G401.6 (cell line): Measurements from ENCODE around the gene DLG1.
A peak's percentile ranks its signal among the peaks of the same experiment; 100 is the strongest.
"Not testable (repeated sequence)": the region's sequence is repeated elsewhere in the genome, so short reads cannot be mapped to it uniquely, and the experiment has no call there.

Experiments used
- FAIRE-seq: peaks from 2 replicates; lab custom pipeline; 2012; peaks lifted over from hg19 to GRCh38; lab: Jason Lieb, UNC

DLG1 gene

DNA sequence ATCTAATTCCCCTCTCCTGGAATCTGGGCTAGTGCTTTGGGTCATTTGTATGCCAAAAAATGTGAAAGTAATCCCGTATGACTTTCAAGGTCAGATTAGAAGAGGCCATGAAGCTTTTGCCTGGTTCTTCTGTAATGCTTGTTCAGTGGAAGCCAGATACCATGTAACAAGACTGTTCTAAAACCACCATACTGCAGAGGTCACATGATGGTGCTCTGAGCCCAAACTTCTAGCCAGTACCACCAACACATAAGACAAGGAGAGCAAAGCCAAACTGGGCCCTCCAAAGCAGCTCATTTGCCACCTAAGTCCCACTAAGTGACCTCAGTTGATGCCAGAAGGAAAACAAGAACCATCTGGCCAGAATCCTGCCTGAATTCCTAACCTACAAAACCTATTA lies 204.5 kb downstream of the DLG1 start:
- FAIRE-seq, result no peak

DNA sequence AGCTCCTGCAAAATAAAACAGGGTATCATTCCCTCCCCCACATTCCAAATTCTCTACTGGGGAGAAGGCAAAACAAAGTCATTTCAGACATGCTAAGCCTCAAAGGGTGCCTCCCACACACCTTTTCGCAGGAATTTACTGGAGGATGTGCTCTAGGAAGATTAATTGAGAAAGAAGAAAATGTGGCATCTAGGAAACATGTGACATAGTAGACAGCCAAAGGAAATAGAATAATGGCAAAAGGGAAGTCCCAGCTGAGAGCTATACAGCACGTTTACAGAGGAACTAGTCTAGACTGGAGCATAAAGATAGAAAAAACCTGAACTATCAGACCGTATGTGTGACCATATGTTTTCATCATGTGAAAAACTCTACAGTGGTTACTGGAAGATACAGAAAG lies 210.0 kb downstream of the DLG1 start:
- no peak for FAIRE-seq

DNA sequence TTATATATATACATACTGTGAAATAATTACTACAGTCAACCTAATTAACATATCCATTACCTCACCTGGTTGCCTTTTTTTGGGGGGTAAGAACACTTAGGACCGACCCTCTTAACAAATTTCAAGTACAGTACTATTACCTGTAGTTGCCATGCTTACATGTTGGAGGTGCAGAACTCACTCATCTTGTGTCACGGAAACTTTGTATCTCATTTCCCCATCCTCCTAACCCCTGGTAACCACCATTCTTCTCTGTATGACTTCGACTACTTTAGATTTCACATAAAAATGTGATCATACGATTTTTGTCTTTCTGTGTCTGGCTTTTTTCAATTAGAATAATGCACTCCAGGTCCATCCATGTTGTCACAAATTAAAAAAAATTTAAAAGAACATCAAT lies 213.3 kb downstream of the DLG1 start:
- FAIRE-seq, result no peak

DNA sequence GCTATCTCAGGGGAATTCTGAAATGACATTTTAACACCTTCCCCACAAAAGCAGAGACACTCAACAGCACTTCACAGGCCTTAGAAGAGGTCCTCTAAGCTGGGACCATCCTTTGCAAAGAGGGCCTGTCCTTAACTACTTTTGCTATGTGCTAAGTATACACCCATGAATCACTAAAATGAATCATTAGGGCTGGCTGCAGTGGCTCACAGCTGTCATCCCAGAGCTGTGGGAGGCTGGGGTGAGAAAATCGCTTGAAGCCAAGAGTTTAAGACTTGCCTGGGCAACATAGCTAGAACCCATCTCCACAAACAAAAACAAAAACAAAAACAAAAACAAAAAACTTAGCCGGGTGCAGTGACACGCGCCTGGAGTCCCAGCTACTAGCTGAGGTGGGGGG lies 214.9 kb downstream of the DLG1 start:
- no peak for FAIRE-seq

DNA sequence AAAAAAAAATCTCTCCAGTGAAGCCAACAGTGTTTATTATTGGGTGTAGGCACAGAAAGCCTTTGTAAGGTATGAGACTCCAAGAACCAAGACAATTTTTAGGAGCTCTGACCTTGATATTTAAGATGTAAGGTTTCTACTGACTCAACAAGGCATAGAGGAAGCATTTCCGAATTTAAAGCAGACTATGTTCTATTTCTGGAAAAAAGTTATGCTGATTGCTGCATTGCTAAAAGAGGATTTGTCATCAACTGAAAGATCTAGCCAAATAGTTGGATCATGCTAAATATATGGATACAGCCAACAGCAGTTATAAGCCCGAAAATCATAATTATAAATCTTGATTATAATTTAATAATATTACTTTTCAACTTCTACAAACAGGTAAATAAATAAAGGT lies 215.5 kb downstream of the DLG1 start:
- FAIRE-seq, result peak; percentile 3

DNA sequence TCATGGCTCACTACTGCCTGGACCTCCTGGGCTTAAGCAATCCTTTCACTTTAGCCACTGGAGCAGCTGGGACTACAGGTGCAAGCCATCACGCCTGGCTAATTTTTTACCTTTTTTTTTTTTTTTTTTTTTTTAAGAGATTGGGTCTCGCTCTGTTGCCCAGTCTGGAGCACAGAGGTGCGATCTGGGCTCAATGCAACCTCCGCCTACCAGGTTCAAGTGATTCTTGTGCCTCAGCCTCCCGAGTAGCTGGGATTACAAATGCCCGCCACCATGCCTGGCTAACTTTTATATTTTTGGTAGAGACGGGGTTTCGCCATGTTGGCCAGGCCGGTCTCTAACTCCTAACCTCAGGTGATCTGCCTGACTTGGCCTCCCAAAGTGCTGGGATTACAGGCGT lies 218.1 kb downstream of the DLG1 start:
- FAIRE-seq, result no peak

DNA sequence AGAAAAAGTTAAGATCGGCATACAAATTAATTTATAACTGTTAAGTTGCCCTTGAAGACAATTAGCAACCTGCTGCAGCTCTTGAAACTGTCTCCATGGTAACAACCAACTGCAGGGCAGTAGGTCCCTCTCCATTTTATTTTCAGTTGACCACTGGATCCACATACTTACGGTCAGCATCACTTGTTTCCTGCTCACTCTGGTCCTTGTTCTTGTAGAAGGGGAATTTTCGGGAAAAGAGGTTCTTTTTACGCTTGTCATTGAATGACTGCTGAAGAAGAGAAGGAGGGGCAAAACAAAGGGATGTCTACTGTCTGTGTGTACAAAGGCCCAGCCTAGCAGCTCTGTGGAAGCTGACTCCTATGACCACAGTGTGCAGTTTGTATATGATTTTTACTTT lies 222.0 kb downstream of the DLG1 start:
- no peak for FAIRE-seq

DNA sequence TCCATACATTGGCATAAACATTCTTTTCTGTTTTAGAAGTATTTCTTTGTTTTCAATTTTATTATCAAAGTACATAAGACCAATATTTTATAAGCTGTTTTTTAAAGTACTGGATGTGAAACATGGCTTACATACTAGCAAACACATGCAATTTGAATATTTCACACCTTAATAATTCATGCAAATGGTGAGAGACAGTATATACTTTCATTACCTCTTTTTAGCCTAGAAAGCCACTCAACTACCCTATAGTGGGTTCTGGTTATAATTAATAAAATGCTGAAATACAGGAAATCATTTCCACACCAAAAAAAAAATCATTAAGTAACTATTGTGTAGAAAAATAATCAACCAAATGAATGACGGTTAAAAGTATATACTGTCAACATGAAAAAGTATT lies 230.3 kb downstream of the DLG1 start:
- peak; percentile 3 for FAIRE-seq

DNA sequence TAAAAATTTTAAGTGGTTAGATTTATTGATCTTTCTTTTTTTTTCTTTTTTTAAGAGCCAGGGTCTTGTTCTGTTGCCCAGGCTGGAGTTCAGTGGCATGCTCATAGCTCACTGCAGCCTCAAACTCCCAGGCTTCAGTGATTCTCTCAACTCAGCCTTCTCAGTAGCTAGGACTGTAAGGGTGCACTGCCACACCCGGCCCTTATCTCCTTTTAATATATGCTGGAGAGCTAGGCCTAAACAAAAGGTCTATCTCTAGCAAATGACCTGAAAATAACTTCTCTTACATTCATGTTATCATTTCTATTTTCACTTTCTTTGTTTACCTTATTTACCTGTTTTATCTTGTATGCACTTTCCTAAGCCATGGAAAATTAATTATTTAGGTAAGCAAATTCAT lies 233.6 kb downstream of the DLG1 start:
- FAIRE-seq, result no peak

DNA sequence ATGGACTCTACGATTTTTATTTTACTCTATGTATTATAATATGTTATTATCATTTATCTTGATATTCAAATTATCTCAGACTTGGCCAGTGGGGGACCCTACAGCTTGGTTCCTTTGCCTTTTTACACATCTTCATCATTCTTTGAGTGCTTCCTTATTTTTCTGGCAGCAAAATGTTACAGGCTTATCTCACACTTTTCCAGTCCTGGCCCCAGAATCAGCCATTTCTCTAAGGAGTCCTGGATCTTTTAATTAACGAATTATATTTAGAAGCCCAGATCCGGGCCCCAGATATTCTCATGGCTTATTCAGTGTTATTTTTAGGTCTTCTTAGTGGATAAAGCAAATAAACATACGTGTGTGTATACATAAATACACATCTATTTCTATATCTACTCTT lies 236.0 kb downstream of the DLG1 start:
- FAIRE-seq, result no peak

DNA sequence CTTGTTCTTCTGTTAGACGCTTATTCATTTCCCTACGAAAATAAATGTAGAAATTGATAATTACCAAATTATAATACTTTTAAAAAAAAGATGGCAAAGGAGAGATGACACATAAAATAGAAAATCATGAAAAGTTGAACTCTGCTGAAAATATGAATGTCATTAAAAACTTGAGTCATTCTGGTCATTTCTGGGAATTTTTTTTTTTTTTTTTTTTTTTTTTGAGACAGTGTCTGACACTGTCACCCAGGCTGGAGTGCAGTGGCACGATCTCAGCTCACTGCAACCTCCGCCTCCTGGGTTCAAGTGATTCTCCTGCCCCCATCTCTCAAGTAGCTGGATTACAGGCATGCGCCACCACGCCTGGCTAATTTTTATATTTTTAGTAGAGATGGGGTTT lies 246.8 kb downstream of the DLG1 start:
- FAIRE-seq, result not testable (repeated sequence)

DNA sequence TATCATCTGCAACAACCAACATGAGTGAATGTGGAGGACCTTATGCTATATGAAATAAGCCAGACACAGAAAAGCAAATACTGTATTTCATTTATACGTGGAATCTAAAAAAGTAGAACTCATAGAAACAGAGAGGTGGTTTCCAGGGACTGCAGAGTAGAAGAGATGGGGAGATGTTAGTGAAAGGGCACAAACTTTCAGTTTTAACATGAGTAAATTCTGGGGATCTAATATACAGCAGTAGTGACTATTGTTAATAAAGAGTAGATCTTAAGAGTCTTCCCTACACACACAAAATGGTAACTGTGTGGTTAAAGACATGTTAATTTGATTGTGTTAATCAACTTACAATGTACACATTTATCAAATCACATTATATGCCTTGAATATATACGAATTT lies 247.9 kb downstream of the DLG1 start:
- FAIRE-seq, result no peak

DNA sequence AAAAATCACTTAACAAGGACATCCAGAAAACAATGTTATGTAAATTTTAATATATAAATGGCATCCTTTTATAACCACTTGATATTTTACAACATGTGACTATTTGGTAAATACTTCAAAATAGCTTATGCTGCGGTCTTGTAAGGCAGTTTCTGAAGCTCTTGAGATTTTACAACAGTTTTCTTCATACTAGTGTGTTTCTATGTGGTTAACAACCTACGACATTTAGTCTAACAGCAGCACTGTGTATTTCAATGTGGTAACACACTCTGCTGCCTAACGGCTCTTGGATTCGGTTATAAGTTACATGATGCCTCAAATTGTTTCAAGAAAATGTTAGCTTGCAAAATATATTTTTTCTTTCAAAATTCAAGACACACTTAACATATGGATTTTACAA lies 255.9 kb downstream of the DLG1 start:
- FAIRE-seq, result peak; percentile 27

DNA sequence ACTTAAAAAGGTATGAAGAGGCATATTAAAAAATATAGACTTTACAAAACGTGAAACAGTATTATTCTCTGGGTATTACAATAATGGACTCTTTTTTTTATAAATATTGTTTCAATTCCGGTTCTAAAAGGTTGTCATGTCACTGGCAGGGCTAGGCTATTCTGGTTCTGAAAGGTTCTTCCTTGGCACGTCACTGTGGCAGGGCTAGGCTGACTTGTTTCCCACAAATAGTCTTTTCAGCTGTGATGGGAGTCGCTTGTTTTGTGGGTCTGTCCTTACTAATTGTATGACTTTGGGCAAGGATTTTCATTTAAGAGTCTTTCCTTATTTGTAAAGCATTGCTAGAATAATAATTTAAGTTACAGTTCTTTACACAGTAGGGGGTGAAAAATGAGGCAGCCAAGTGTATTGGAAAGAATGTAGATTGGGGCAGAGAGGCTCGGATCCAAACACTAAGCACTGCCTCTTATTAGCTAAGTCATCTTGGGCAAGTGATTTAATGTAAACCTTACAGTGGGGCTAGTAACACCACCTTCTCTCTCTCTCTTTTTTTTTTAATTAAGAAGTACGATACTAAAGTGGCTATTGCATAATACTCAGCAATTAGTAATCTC lies 256.4 kb downstream of the DLG1 start:
- no peak for FAIRE-seq

DNA sequence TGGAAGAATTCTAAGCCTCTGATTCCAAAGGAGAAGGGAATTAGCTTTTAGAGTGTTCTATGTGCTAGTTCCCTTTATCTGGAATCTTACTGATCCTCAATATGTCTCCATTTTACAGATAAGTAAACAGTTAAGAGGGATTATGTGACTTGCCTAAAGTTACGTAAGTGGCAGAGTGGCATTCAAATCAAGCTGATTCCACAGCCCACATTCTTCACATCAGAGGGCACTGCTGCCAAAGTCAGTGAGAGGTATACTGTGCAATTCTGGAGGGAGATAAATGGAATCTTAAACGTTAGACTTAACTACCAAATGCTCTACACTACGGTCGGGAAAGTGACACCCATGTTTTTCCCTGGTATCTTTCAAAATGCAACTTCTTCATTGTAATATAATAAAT lies 257.8 kb downstream of the DLG1 start:
- FAIRE-seq, result no peak

DNA sequence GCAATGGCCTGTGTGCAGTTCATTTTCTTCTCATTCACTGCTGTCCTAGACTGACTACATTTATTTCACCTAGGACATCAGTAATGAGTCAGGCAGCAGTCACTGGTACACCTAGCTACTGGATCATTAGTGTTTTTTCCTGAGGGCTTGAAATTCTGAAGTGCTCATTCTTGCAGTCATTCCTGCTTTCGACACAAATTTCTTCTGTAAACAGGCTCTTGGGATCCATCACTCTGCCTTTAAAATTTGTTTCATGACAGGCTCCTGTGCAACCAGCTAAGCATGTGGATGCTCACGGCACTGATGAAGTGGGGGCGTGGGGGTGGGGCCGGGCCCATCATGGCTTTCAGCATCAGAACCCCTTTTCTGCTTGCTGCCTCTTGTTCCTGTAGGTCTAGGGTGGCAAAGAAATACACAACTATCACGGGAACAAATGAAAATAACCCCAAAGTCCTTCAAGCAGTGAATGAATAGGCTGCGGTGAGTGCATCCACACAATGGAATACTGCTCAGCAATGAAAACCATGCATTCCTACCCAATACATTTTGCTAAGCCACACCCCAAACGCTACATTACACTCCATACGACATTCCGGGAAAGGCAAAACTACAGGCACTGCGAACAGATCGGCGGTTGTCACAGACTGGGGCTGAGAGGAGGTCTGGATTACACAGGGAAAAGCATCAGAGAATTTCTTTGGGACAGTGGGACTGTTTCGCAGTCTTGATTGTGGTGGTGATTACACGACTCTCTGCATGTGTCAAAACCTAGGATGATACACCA lies 259.5 kb downstream of the DLG1 start:
- FAIRE-seq, result no peak

DNA sequence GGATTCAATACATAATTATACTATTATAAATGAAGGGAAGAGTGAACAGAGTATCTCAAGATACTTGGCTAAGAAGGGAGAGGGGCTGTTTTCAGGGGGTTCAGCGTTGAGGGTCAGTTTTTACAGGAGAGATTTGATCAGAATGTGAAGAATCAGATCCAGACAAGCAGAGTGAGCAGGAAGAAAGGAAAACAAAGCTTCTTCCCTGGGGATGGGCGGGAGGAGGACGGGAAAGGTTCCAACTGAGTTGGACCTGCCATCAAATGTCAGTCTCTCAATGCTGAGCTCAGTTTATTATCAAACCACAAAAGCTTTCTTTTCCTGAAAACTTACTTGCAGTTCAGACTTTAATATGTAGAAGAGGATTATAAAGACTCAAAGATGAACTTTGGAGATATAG lies 262.8 kb downstream of the DLG1 start:
- FAIRE-seq, result no peak

DNA sequence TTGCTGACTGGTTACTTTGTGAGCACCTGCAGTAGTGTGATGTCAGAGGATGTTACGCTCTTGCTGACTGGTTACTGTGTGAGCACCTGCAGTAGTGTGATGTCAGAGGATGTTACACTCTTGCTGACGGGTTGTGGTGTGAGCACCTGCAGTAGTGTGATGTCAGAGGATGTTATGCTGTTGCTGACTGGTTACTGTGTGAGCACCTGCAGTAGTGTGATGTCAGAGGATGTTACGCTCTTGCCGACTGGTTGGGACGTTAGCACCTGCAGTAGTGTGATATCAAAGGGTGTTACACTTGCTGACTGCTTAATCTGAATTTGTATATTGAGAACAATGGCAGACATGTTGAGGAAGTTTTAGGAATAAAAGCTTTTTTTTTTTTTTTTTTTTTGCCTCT lies 263.6 kb downstream of the DLG1 start:
- FAIRE-seq, result not testable (repeated sequence)

DNA sequence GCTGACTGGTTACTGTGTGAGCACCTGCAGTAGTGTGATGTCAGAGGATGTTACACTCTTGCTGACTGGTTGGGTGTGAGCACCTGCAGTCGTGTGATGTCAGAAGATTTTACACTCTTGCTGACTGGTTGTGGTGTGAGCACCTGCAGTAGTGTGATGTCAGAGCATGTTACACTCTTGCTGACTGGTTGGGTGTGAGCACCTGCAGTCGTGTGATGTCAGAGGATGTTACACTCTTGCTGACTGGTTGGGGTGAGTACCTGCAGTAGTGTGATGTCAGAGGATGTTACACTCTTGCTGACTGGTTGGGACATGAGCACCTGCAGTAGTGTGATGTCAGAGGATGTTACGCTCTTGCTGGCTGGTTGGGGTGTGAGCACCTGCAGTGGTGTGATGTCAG lies 264.6 kb downstream of the DLG1 start:
- not testable (repeated sequence) for FAIRE-seq

DNA sequence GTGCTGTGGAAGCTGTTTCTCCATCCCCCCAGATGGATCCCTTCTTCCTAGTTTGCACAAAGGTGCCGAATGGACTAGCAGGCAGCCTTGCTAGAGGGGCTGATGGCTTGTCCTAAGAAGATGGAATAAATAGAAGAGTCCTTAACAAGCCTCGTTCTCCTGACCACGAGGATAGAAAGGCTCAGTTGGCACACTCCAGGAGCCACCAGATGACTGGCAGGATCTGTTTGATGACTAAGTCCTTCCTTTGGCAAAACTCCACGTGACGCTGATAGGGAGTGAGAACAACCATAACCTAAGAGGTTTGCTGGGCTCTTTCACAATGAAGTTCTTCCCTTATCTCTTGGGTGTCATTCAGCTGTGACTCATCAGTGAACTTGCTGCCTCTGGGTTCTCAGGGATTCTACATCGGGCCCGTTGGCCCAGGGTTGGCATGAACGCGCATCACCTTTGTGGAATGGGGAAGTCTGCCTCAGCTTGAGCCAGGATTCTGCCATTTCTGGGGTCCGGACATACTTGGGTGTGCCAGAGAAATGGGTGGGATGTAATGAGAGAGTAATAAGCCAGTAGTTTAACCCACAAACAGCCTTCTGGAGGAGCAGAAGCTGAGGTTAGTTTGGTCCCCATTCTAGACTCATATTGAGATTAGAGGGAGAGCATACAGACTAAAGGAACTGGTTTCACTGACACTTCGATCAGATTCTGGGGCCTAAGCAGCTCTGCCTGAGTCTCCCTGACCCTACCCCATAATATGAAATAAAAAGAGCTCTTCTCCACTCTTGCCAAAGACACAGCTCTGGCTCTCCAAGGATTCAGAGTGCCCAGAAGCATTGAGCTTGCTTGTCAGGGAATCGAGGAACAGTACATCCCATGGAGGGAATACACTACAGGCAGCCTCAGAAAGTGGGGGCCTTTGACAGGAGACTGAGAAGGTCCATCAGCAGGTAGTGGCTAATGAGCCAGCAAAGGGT lies 266.8 kb downstream of the DLG1 start:
- no peak for FAIRE-seq

DNA sequence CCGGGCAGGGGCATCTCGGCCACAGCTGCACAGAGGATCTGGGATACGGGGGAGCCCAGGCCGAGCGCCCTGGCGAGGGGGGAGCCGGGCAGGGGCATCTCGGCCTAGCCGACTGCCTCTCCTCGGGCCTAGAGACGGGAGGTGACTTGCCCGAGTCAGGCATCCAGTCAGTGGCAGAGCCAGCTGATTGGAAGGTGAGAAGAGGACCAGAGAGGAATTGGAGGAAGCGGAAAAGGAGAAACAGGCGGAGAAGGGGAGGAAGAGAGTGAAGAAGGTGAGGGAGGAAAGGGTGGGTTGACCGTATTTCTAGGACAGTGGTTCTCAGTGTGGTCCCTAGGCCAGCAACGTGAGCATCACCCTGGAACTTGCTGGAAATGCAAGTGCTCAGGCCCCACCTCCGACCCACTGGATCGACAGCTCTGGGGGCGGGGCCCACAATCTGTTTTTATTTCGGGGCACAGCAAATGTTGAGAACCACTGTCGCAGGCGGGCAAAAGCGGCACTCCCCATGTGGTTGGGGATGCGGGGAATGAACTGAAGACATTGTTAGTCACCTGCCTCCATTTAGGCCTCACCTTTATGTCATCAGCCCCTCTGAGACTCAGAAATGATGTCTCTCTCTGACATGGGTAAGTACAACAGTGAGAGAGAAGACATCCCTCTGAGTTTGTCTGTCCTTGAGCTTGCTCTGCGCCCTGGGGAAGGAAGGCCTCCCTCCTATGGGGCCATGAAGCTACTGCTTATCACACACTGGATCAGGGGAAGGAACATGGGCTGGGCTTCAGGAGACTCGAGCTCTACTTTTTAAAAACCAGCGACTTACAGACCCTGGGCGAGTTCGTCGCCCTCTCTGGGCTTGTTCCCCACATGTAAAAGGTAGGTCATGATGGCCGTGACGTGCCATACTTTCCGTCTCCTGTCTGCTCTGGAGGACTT lies 267.8 kb downstream of the DLG1 start:
- no peak for FAIRE-seq
